Smooth muscle cell (in vitro differentiated cells): ENCODE data around the gene SEL1L3. TPM values are rescaled to one million over a fixed set of nuclear protein-coding genes. Genes with fewer than 3 reads are reported as not detected.

Experiments used
- DNase-seq: peaks from one replicate; lab custom pipeline; 2025; ENCODE audit not compliant: unreplicated experiment; lab: John Stamatoyannopoulos, UW
- H2AFZ ChIP-seq: fragments of 200-600 bp; sonication (generic); 2 replicates; pipeline ENCODE4 v1.6.0; 2016; ENCODE audit warnings: antibody characterized with exemption, low read depth, mild to moderate bottlenecking
- H3F3A ChIP-seq: fragments of 200-600 bp; sonication (generic); 2 replicates; pipeline ENCODE4 v1.6.0; 2017; ENCODE audit warnings: antibody characterized with exemption, low read depth
- H3K27ac ChIP-seq: fragments of 200-600 bp; sonication (generic); 2 replicates; pipeline ENCODE4 v1.5.1; 2016; ENCODE audit warnings: low read depth, mild to moderate bottlenecking
- H3K27me3 ChIP-seq: fragments of 200-600 bp; sonication (generic); 2 replicates; pipeline ENCODE4 v1.6.1; 2016; ENCODE audit warnings: low read depth, mild to moderate bottlenecking
- H3K36me3 ChIP-seq: fragments of 200-600 bp; sonication (generic); 2 replicates; pipeline ENCODE4 v1.5.1; 2016; ENCODE audit warnings: low read depth
- H3K4me1 ChIP-seq: fragments of 200-600 bp; sonication (generic); 2 replicates; pipeline ENCODE4 v1.5.1; 2016; ENCODE audit warnings: low read depth
- H3K4me2 ChIP-seq: fragments of 200-600 bp; sonication (generic); 2 replicates; pipeline ENCODE4 v1.6.0; 2016; ENCODE audit warnings: mild to moderate bottlenecking
- H3K4me3 ChIP-seq: fragments of 200-600 bp; sonication (generic); 2 replicates; pipeline ENCODE4 v1.5.1; 2016; ENCODE audit warnings: mild to moderate bottlenecking
- H3K79me2 ChIP-seq: fragments of 200-600 bp; sonication (generic); 2 replicates; pipeline ENCODE4 v1.6.0; 2016; ENCODE audit warnings: low read depth, mild to moderate bottlenecking
- H3K9ac ChIP-seq: fragments of 200-600 bp; sonication (generic); 2 replicates; pipeline ENCODE4 v1.6.0; 2016; ENCODE audit warnings: low read depth
- H3K9me3 ChIP-seq: fragments of 200-600 bp; sonication (generic); replicated peaks from 2 replicates; pipeline ENCODE4 v1.5.1; 2016; ENCODE audit warnings: low read depth
- H4K20me1 ChIP-seq: fragments of 200-600 bp; sonication (generic); 2 replicates; pipeline ENCODE4 v1.6.0; 2016; ENCODE audit warnings: low read depth
- CTCF ChIP-seq: fragments of 200-600 bp; sonication (generic); IDR thresholded peaks from 2 replicates; pipeline ENCODE4 v1.5.1; 2017; ENCODE audit warnings: borderline replicate concordance, mild to moderate bottlenecking, antibody characterized with exemption; ENCODE audit not compliant: insufficient read depth, poor library complexity, severe bottlenecking
- WGBS: methylation state at CpG from one replicate; pipeline ENCODE4 v1.1.7; 2016; ENCODE audit warnings: low lambda C conversion rate; 5-methylcytosine and 5-hydroxymethylcytosine counted together
- polyA plus RNA-seq: library from polyadenylated mRNA; unstranded; fragments of >200 nt; fragmentation: Nextera tagmentation; extraction: Ambion mirVana; gene quantifications from 2 replicates; pipeline ENCODE4 v1.2.1, GENCODE V29; 2016
- total RNA-seq: library from RNA; depleted of rRNA; stranded (reverse); fragments of >200 nt; gene quantifications from 2 replicates; pipeline ENCODE4 v1.2.3, GENCODE V29; 2014

Gene SEL1L3
- total and polyA plus RNA-seq, 2 experiments from 2014 or later = 9.3 to 14.0 TPM

GRCh38 chr4:25826074-25826752 is 36.6 kb downstream of the SEL1L3 start:
- no peak for DNase-seq
- H3K9ac ChIP-seq = no peak overlapping the region
- no peaks in the 10 kb centered on the region for H3K79me2 ChIP-seq
- no peak overlapping the region for H3K27ac ChIP-seq
- H3K27me3 ChIP-seq = no peaks in the 10 kb centered on the region
- no peak overlapping the region for H3K4me3 ChIP-seq
- no peaks in the 10 kb centered on the region for H3F3A ChIP-seq
- no peak overlapping the region for H2AFZ ChIP-seq
- H3K4me1 ChIP-seq = peaks cover 9% of the 10 kb centered on the region
- H3K4me2 ChIP-seq = no peak overlapping the region
- no peaks in the 10 kb centered on the region for H3K36me3 ChIP-seq
- no peaks in the 10 kb centered on the region for H4K20me1 ChIP-seq
- no peak for TF ChIP-seq CTCF
- no peaks in the 10 kb centered on the region for H3K9me3 ChIP-seq
- WGBS = 96% methylated on average over 10 of the region's 10 CpGs

- 94% methylated on average over 7 of the region's 7 CpGs for WGBS
- H2AFZ ChIP-seq = no peak overlapping the region
- H3K4me2 ChIP-seq = no peak overlapping the region
- no peak overlapping the region for H3K4me3 ChIP-seq
- H3K79me2 ChIP-seq = no peaks in the 10 kb centered on the region
- no peaks in the 10 kb centered on the region for H3K36me3 ChIP-seq
- H4K20me1 ChIP-seq = no peaks in the 10 kb centered on the region
- H3K9ac ChIP-seq = no peak overlapping the region
- H3K27ac ChIP-seq = no peak overlapping the region
- H3F3A ChIP-seq = no peaks in the 10 kb centered on the region
- H3K4me1 ChIP-seq = peaks cover 9% of the 10 kb centered on the region
- no peak for TF ChIP-seq CTCF
- no peaks in the 10 kb centered on the region for H3K9me3 ChIP-seq
- no peak for DNase-seq
- no peaks in the 10 kb centered on the region for H3K27me3 ChIP-seq
Observed at GRCh38 chr4:25823632-25824031, 39.2 kb downstream of the SEL1L3 start.

- Histone ChIP-seq H3K4me1 (peaks cover 9% of the 10 kb centered on the region), H3K27ac (no peak overlapping the region), H3K79me2 (no peaks in the 10 kb centered on the region), H3K9ac (no peak overlapping the region), H3F3A (no peaks in the 10 kb centered on the region), H2AFZ (no peak overlapping the region), H4K20me1 (no peaks in the 10 kb centered on the region), H3K36me3 (no peaks in the 10 kb centered on the region), H3K4me2 (no peak overlapping the region), H3K4me3 (no peak overlapping the region), H3K27me3 (no peaks in the 10 kb centered on the region), H3K9me3 (no peaks in the 10 kb centered on the region)
- WGBS = 87% methylated on average over 8 of the region's 8 CpGs
- TF ChIP-seq CTCF = no peak
- no peak for DNase-seq
Observed at GRCh38 chr4:25821899-25822298, 40.9 kb downstream of the SEL1L3 start.

- H3F3A ChIP-seq = no peaks in the 10 kb centered on the region
- no peak overlapping the region for H2AFZ ChIP-seq
- no peaks in the 10 kb centered on the region for H3K27me3 ChIP-seq
- 90% methylated on average over 7 of the region's 7 CpGs for WGBS
- no peak overlapping the region for H3K4me2 ChIP-seq
- peaks cover 9% of the 10 kb centered on the region for H3K4me1 ChIP-seq
- no peaks in the 10 kb centered on the region for H3K9me3 ChIP-seq
- H4K20me1 ChIP-seq = no peaks in the 10 kb centered on the region
- H3K36me3 ChIP-seq = no peaks in the 10 kb centered on the region
- H3K27ac ChIP-seq = no peak overlapping the region
- no peaks in the 10 kb centered on the region for H3K79me2 ChIP-seq
- H3K4me3 ChIP-seq = no peak overlapping the region
- no peak overlapping the region for H3K9ac ChIP-seq
- TF ChIP-seq CTCF = no peak
- no peak for DNase-seq
Observed at GRCh38 chr4:25821267-25821666, 41.5 kb downstream of the SEL1L3 start.
